Upper lobe of left lung (tissue), 4 donors: ENCODE results near the gene IFI27L2.

ENCODE experiments used
- CTCF ChIP-seq, 6 experiments: fragments of 450-650 bp in 4 of 6; fragments of 200-600 bp in 2 of 6; sonication (generic) in 2 of 6; IDR thresholded peaks; one replicate each; pipeline ENCODE4 v1.5.1; 2016 to 2019; ENCODE audit warnings: antibody characterized with exemption in 6 of 6
- EP300 ChIP-seq, 4 donors: sonication (generic); formaldehyde crosslinking; IDR thresholded peaks; one replicate each; pipeline ENCODE4 v1.5.1; 2017; ENCODE audit warnings: antibody characterized with exemption in 4 of 4, control low read depth in 2 of 4
- POLR2A ChIP-seq, 4 donors: fragments of 450-650 bp; IDR thresholded peaks; one replicate each; pipeline ENCODE4 v1.5.1; 2016 to 2017; ENCODE audit warnings: antibody characterized with exemption in 4 of 4, mild to moderate bottlenecking in 2 of 4

- TF ChIP-seq CTCF (IDR thresholded peaks at IDR 0.05) (no peak), POLR2A (IDR thresholded peaks at IDR 0.05) (peak in 3 of 4 donors; percentile 28 to 80 (median 77)), EP300 (IDR thresholded peaks at IDR 0.05) (no peak)
Observed at GRCh38 chr14:94110552-94111181, 18.7 kb downstream of the IFI27L2 start, which contains the start of gene IFI27.
